NAMALWA (cell line): Measurements from ENCODE around the gene DOCK9.

Experiments
- DNase-seq: peaks from one replicate; pipeline ENCODE4 v3.0.0-alpha.2; 2015; ENCODE audit warnings: low spot score

Gene DOCK9, protein sequence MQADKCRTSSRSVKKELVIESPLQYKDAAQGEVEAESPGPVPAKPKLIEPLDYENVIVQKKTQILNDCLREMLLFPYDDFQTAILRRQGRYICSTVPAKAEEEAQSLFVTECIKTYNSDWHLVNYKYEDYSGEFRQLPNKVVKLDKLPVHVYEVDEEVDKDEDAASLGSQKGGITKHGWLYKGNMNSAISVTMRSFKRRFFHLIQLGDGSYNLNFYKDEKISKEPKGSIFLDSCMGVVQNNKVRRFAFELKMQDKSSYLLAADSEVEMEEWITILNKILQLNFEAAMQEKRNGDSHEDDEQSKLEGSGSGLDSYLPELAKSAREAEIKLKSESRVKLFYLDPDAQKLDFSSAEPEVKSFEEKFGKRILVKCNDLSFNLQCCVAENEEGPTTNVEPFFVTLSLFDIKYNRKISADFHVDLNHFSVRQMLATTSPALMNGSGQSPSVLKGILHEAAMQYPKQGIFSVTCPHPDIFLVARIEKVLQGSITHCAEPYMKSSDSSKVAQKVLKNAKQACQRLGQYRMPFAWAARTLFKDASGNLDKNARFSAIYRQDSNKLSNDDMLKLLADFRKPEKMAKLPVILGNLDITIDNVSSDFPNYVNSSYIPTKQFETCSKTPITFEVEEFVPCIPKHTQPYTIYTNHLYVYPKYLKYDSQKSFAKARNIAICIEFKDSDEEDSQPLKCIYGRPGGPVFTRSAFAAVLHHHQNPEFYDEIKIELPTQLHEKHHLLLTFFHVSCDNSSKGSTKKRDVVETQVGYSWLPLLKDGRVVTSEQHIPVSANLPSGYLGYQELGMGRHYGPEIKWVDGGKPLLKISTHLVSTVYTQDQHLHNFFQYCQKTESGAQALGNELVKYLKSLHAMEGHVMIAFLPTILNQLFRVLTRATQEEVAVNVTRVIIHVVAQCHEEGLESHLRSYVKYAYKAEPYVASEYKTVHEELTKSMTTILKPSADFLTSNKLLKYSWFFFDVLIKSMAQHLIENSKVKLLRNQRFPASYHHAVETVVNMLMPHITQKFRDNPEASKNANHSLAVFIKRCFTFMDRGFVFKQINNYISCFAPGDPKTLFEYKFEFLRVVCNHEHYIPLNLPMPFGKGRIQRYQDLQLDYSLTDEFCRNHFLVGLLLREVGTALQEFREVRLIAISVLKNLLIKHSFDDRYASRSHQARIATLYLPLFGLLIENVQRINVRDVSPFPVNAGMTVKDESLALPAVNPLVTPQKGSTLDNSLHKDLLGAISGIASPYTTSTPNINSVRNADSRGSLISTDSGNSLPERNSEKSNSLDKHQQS (N-terminal part only)

DNA sequence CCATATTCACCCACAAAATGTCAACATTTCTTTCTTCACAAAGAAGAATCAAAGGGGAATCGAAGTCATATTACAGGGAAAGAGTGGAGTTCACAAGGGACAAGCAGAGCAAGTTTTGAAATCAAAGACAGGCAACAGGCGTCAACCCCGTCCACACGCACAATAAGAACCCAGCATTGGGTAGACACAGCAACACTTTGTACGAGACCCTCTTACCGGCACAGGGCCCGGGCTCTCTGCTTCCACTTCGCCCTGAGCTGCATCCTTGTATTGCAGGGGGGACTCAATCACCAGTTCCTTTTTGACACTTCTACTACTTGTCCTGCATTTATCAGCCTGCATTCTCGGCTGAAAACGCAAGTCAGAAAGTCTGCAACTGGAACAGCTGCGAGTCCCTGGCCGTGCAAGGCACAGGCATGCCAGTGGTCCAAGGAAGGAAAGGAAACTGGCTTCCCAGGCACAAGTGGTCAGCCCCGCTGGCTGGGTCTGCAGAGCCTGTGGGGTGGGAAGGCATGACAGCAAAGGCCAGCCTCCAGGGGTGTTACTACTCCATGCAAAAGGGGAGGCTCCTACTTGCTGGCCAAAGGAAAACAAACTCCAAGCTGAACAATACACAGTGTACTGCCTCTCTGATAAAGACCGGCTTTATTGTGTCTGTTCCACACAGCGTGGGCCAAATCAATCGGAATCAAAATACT, at the start of gene DOCK9:
Gene DOCK9, minus strand, starts transcription at position 497 of the 698 bp plus-strand sequence. Its CDS starts 155 bp downstream, at position 342.
- no peak for DNase-seq

DNA sequence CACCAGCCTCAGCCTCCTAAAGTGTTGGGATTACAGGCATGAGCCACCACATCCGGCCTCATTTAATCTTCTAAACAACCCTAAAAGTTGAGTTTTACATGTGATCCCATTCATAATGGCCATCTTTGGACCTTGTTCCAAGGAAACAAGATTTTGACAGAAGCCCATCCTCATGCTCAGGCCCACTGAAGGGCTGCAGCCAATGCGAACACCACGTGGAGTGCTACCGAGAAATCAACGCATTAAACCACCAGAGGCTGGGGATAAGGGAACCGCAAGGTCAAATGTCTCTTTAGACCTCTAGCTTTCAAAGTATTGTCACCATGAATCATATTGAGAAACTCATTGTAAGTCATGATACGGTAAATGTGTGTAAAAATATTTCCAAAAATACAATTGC, 49.4 kb upstream of the DOCK9 start:
- DNase-seq: no peak

GRCh38 chr13:99022941-99023340, 45.1 kb upstream of the DOCK9 start:
- no peak for DNase-seq

DNA sequence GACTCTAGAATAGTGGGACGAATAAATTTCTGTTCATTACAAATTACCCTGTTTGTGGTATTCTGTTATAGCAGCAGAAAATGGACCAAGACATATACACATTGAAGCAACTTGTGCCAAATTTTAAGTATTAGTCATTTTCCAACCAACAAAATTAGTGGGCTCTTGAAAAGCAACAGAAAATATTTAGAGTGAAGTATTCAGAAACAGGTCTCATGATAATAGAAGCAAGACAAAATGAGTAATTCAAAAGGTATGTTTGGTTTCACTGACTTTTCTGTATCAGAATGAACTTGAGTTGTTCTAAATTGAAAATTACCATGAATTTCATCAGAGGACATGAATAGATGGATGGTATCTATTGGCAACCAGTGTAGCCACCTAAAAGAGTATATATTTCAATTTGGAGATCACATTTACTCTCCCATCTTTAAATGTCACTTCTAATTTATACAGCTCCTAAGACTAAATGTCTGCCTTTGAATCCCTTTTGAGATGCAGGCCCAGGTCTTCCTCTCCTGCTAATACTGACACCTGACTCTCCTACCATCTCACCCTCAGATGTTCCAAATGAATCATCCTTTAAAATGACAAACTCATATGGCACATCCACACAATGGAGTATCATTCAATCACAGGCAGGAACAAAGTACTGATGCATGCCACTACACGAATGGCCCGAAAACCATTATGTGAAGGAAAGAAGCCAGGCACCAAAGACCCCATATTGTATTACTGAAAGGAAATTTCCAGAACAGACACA, 40.7 kb upstream of the DOCK9 start:
- no peak for DNase-seq

DNA sequence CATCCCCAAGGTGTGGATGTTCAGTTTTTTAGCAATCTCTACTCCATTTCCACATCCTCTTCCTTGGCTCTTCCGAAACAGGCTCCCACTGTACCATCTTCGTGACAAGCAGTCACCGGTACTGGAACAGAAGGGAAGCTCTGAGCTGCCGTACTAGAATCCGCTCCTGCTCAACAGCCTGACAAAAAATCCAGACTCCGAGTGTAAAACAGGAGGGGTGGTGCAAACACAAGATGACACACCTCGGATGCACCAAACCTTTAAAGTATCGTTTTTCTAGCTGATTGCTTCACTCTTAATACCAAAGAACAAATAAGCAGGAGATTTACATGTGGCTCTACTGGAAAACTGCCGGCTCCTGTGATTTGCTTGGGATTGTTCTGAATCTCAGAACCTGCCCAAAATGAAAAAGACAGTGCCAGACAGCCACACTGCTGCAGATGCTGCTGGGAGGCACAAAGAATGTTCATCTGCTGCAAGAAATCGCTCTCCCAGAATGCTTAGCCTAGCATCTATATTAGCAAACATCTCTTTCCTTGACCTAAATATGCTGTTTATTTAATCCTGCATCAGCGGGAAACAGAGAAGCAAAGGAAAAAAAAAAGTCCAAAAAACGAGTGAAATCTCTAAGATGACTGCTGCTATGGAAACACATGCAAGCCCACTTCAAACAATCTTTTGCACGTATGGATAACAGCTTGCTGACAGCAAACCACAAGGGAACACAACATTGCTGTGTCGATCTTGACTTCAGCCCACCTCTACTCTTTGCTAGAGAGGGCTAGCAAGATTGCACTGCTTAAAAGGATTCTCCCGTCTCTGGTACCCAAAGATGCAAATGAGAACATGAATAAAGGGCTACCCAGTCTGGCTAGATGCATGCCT, 38.0 kb upstream of the DOCK9 start:
- no peak for DNase-seq

DNA sequence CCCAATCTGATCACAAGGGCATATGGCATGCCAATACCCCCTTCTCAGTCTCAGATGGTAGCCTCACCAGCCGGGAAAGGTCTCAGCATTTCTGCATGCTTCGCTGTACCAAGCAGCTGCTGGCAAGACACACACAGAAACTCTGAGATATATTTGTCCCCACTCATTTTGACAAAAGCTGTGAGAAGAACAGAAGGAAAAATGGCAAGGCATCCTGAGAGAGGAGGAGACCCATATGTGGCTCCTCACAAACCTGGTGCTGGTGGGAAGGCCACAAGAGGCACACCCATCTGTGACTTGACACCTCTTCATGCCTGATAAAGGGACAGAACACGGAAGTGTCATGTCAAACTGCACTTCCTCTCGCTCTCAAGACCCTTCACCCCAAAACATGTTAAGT, 36.7 kb upstream of the DOCK9 start:
- no peak for DNase-seq

DNA sequence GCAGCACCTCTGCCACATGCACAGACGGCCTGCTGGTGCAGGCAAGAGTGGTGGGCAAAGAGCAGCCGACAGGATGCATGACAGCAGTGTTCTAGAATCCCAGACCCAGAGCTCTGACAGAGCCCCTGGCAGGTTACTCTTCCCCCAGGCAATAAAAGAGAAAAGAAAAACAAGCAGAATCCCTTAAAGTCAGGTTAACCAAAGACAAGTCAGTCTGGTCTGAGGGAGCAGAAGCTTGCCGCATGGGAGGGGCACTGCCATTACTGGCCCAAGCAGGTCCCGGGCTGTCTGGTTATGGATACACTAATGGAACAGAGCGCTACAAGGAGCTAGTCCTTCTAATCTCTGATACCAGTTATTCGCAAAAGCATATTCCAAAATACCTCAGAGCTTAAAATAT, 36.1 kb upstream of the DOCK9 start:
- DNase-seq: no peak

- no peak for DNase-seq
Observed at GRCh38 chr13:99012539-99012938, 34.7 kb upstream of the DOCK9 start.

DNA sequence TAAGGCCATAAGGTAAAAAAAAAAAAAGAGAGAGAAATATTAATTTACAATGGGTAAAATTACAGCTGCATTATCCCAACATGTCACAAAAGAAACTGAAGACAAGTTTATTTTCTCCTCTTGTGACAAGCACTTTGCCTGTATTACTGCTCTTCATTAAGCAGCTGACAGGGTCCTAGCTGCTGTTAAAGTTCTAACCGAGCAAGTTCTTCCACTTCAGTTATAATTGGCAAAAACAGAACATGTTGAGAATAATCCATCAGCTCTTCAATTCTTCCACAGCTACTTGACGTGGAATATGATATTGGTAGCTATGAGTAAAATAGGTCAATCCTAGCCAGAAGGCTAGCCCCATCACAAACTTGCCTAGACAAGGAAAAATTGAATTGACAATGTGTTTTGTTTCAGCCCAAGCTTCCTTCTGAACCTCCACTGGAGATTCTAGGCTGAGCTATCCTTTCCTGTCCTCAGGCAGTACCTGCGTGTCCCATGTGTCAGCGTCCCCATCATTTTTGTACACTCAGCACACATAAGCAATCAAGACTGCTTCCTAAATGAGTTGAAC, 32.2 kb upstream of the DOCK9 start:
- no peak for DNase-seq

GRCh38 chr13:99008577-99008976, 30.7 kb upstream of the DOCK9 start:
- DNase-seq: no peak

- no peak for DNase-seq
Observed at GRCh38 chr13:99007414-99007986, 29.6 kb upstream of the DOCK9 start.

DNA sequence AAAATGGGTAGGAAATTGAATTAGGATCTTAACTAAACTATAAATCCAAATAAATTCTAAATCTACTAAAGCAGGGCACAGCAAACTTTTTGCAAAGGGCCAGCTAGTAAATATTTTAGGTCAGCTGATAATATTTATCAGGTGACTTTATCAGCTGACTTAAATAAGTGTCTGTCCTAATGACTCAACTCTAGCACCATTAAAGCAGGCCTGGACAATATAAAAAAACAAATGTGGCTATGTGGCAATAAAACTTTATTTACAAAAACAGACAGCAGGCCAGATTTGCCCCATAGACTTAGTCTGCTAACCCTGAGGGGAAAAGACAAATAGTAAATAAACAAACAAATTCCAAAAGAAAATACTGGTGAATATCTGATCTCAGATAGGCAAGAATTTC, 27.7 kb upstream of the DOCK9 start:
- DNase-seq: no peak

DNA sequence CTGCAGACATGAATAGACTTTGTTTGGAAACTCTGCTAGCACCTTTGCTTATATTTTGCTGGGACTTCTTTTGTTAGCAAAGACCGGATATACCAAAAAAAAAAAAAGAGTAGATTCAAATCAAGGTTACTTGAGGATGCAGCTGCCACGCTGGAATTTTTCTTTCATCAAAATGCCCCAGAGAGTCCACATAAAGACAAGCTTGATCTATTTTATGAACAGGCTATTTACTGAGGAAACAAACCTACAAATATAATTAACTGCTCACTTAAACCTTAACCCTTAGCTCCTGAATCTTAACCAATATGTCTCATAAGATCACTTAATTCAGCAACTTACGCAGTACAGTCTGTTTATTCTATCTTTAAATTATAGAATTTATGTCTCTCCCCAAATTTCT, 27.1 kb upstream of the DOCK9 start:
- no peak for DNase-seq

- DNase-seq: no peak
Observed at GRCh38 chr13:99003851-99004471, 26.1 kb upstream of the DOCK9 start.

DNA sequence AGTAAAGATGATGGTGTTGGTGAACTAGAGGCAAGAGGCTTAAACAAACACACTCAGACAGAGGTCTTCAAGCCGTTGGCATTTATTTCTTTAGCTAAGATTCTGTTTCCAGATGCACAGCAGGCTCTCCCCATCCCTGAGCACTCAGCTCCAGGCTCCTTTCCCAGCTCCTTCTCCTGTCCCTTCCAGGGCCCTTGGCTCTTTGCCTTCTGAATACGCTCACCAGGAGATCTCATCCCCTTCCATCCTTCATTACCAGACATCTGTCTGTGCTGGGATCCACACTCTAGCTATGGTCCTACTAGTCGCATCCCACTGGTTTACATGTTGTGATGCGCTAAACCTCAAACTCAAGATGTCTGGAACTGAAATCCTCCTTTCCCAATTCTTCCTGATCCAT, 25.3 kb upstream of the DOCK9 start:
- DNase-seq: no peak

GRCh38 chr13:99002172-99002710, 24.4 kb upstream of the DOCK9 start:
- no peak for DNase-seq

DNA sequence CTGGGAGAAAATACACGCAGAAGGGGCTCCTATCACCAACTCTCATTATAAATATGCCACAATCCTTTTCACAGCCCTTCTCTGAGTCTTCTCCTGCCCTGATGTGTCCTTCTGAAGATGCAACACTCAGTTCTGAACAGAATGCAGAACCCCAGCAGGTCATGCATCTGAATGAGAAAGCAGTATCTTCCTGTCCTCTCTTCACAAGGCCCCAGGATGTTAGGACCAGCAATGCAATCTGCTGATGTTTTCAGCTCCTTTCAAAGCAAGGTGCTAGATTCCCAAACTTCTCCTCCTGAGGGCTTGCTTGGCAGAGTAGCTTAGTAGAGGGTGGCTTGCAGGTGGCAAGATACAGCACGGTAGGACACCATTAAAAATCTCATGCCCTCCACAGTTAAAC, 22.3 kb upstream of the DOCK9 start:
- no peak for DNase-seq

DNA sequence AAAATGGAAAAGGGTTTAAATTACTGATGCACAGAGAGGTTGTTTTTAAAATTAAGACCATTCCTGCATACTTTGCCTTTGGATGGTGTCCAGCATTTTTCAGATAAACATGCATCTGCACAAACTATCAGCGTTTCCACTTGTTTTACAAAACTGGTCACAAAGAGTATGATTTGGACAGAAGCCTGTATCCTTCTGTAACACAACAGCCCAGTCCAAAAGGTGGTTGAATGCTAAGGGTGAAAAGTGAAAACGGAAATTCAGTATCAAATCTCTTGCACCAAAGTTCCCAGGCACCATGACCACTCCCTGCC, 21.7 kb upstream of the DOCK9 start:
- no peak for DNase-seq
